ENCODE data around the gene REEP1.
"Not testable (repeated sequence)": the region's sequence is repeated elsewhere in the genome, so short reads cannot be mapped to it uniquely, and the experiment has no call there.

Gene REEP1

DNA sequence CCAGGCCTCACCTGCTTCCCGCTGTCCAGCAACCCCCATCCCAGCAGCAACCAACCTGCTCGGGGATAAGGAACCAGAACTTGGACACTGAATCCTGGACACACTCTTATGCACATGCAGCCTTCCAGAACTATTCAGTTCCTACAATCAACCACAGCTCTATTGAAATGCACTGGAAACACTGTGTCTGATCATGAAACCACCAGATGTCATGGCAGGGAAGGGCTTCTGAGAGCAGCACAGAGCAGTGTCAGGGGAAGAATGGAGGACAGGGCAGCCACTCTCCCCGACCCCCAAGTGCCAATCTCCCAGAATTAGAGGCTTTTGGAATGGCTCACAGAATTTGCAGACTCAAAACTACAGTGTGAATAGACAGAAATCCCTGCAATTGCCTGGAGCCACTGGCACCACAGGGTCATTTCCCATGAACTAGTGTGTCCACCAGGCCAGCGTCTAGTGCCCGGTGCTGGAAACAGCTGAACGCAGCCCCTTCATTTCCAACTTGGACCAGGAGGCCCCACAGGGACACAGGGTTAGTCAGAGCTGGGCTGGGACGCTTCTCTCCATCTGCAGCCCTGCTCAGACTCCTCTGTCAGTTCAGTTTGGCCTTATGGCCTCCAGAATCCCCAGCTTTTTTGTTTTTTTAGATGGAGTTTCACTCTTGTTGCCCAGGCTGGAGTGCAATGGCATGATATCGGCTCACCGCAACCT lies 112.6 kb downstream of the REEP1 start:
- no peak for DNase-seq (ENCODE audit: low read depth in 2 of 2)

DNA sequence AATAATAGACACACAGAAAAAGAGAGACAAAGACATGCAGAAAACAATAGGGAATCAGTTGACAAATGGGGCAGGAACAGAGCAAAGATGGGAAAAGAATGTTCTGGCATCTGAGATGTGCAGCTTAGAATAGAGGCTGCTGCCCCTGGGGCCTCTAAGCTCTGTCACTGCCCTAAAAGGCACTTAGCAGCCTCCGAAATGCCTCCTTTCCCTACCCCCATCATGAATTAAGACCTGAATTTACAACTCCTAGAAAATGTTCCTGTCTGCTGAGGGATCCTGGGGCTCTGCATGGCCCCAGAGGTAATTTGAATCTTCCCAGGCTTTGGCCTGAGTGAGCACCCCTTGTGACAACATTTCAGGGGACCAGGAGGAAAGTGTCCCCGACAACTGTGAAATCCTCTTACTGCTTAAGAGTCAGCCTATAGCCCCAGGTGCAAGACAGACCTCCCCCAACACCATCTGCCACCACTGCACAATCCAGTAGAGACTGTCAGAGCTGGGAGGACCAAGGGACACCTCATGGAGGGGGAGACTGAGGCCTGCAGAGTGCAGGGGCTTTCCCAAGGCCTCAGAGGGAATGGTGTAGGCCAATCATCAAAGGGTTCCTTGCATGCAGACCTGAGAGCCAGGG lies 113.4 kb downstream of the REEP1 start:
- no peak for DNase-seq (ENCODE audit: low read depth in 2 of 2)

DNA sequence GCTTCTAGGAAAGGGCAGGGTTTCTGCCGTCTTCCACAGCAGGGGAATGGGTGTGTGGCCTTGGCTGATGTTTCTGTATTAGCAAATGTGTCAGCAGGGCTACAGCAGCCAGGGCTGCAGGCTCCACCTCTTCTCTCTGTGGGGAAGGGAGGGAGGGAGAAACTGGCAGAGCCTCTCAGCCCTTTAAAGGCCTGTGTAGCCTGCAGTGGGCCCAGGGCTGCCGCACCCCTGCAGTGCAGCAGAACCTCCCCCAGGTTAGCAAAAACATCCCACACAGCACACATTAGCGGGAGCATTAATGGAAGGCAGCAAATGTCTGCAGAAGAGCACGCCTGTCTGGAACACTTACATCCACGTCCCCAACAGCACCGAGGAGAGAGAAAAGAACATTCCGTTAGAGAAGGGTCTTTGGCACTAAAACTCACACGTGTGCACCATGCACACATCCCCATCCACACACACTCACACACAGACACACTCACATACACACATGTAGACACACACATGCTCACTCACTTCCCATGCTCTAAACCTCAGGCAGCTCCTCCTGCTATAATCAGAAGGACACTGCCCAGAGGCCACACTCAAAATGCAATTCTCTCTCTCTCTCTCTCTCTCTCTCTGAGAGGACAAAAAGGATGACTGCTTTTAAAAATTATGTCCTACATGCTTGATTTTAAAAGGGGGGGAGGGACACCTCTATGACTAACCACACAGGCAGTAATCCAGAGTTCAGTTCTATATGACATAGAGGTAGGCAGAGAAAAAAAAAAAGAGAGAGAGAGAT lies 114.1 kb downstream of the REEP1 start:
- peak in 1 of 2 experiments; percentile 30 for DNase-seq (ENCODE audit: low read depth in 2 of 2)

DNA sequence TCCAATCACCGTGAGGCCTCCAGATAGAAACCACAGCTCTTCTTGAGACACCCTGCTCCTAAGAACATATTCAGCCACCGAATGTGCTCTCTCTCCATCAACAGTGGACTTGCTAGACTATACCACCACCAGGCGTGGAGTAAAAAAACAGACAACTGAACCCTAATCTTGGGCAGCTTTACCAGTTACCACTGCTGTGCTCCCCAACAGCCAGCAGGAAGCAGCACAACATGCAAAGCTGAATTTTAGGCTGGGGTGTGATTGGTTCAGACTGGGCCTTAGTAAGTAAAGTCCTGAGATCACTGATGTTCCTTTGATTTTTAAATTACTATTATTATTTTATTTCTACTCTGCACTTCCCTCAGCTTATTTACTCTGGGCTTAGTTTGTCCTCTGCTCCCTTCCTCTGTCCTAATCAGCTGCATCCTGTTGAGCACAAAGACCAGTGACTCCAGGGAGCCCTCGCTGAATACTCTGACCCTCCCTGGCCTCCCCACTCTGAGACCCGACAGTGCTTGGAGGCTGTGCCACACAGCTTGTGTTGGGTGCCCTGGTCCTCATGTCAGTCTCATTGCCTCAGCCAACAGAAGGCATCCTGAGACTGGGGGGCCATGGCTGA lies 116.3 kb downstream of the REEP1 start:
- peak in 1 of 2 experiments; percentile 19 for DNase-seq (ENCODE audit: low read depth in 2 of 2)

DNA sequence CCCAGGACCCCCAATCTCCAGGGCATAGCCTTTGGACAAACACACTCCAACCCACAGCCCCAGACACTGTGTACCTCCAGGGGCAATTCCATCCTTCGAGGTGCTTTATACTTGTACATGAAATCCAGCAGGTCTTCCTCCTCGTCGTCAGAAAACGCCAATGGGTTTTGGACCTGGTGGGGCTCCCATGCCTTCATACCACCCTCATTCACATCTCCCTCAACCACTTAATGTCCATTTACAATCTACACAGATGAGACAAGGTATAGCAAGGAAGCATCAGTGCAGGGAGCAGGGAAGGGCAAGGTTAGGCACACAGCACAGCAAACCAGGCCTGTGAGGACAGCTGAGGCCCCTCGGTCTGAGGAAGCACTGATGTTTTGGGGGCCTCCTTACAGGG lies 117.5 kb downstream of the REEP1 start:
- DNase-seq (ENCODE audit: low read depth in 2 of 2): no peak

DNA sequence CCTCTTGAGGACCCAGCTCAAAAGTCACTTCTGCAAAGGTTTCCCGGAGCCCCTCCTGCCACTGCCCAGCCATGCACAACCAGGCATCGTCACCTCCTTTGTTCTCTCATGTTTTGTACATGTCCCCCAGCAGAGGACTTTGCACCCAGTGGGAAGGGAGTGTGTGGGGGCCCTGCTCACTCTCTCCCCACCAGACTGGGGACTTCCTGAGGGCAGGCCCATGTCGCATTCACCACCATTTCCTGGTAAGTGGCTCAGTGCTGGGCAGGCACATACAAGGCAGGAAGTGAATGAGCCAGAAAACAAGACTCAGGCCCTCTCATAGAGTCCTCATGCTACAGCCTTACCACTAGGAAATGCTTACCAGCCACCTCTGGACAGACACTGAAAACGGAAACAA lies 119.3 kb downstream of the REEP1 start:
- no peak for DNase-seq (ENCODE audit: low read depth in 2 of 2)

DNA sequence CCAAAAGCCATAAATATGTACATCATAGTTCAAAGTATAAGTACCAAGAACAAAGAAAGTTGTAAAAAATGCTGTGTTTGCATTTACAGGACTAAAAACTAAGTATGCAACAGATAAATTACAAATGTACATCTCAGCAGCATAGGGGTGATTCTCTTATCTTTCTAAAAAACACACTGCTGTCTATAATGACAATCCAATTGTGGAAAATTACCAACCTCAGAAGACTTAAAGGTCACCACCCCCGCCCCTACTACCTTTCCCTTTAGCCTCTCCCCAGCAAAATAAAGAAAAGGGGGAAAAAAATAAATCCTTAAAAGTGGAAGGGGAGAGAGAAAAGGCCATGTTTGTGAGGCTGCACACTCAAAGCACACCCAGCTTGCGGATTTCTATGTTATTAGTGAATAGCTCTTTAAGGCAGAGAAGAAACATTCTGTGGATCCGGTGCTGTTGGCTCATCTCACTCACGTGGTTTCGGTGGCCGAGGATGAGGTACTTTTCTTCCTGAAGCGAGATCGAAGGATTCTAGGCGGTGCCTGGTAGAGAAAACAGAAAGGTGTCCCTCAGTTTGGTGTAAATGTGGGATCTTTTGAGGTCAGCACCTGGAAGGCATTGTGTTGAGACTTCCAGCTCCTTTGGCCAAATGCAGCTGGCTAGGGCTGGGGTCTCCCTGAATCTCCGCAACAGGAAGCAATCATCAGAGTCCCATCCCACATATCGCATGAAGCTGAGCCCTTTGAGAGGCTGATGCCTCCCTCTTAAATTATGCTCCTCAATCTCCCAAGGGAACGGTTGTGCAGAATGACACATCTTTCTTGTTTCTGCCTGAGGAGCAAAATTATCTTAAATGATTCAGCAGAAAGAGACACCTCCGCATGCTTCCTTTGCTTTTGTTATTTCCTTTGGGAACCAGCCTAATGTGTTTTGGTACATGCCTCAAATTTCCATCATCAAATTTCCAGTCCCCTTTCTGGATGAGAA lies 120.6 kb downstream of the REEP1 start:
- peak in 1 of 2 experiments; percentile 21 for DNase-seq (ENCODE audit: low read depth in 2 of 2)

DNA sequence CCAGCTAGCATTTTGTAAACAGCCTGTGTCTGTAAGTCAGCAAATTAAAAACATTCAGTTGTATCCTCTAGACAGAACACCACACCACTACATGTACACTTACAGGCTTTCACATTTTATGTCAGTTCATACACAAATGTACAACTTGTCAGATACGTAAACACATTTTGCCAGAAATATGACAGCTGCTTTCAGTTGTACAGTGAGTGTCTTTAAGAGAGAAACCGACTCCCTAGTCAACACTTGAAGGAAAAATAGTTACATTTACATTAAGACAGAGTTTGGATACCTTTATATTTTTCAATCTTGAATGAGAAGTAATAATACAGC lies 123.0 kb downstream of the REEP1 start:
- DNase-seq (ENCODE audit: low read depth in 2 of 2): no peak

DNA sequence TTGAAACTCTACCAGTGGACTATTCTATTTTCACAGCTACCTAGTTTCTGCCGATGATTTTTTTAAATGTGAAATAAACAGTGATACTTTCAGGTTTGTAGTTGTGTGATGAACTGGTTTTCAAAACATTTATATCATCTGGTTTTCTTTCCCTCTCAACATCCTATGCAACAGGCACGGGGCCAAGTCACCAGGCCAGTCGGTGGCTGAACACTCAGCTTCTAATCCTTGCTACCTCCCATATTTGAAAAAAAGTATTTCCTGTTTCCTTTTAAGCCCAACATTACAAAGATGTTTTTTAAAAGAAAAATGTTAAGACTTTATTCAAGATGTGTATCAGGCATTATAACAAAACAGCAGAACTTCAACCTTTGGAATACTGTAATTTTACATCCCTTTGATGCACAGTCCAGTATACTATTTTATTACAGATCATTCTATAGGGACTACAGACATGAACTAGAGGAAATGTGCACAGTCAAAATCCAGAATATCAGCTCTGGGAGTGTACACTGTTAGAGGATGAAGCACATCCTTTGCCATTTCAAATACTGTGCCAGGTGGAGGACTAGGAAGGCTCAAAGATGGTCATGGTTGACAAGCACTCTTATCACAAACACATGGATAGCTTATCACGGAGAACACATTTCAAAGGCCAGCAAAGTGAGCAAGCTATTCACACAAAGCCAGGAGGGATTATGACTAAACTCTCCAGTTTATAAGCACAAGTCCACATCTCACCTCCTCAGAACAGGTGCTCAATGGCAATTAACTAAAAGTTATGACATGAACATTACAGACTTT lies 123.5 kb downstream of the REEP1 start:
- no peak for DNase-seq (ENCODE audit: low read depth in 2 of 2)

DNA sequence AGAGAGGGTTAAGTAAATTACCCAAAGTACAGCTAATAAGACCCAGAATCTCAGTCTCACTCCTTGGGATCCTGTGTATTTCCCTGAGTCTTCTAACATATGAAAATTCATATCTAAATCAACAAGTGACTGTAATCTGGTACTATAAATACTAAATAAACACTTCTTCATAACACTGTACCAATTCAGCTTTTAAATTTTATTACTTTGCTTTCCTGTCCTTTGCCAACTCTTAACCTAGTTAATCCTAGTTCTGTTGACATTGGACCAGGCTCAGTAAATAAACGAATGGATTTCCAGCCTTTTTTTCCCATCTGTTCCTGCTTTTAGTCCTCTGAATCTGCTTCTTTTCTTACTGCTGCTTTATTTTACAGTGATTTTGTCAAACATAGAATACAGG lies 124.4 kb downstream of the REEP1 start:
- DNase-seq (ENCODE audit: low read depth in 2 of 2): no peak

DNA sequence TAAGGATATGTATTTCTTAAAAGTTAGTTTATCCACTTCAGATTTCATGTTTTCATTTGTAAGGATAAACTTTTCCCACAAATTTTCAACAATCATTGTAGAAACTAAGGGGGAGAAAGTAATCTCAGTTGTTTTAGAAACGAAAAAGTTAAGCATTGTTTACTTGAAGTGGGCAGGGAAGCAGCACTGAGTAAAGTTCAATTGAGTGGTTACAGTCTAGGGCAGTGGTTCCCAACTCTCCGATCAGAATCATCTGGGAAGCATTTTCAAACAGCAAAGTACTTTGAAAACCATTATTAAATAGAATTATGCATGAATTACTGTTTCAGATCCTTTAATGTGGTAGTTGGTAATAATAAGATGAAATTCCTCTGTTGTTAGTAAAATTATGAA lies 125.6 kb downstream of the REEP1 start:
- DNase-seq (ENCODE audit: low read depth in 2 of 2): no peak

DNA sequence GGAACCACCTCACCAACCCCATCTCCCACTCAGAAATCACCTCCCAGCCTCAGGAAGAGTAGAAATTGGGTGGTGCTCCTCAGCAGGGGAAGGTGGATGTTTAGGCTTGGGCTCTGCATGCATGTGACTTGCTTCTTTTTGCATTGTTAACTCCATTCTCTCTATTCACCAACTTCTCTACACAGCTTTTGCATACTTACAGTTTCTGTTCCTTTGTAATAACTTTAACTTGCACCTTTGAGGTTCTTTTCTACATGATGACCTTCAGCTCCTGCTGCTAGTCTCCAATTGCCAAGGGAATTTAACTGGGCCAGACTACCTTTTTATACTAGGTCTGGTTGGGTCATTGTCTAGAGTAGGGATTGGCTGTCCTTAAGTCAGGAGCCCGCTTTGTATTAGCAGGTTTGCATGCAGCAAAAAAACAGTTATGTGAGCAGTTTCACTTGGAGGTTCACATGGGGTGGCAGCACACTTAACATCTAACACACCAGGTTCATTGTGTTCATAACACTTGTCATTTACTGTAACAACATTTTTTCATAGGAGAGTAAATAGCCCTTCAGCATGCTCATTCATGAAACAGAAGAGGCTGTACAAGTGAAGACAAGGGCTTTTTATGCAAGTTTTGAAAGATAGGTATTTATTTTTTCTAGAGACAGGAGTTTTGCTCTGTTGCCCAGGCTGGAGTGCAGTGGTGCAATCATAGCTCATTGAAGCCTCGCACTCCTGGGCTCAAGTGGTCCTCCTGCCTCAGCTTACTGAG lies 126.2 kb downstream of the REEP1 start:
- DNase-seq (ENCODE audit: low read depth in 2 of 2): no peak

DNA sequence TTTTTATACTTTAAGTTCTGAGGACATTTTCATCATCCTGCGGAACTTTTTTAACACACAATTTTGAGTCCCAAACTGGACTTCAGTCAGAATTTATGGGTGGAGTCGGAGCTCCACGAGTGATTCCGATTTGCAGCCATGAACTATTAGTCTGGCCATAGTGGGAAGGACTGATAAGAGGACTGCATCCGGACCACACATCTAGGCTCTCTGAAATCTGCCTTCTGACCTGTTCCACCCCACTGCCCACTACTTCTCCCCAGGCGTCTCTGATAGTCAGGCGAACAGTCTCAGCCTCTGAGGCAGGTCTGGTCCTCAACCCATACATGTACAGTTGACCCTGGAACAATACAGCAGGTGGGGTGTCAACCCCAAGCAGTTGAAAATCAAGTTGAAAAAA lies 133.0 kb downstream of the REEP1 start:
- DNase-seq (ENCODE audit: low read depth in 2 of 2): no peak

DNA sequence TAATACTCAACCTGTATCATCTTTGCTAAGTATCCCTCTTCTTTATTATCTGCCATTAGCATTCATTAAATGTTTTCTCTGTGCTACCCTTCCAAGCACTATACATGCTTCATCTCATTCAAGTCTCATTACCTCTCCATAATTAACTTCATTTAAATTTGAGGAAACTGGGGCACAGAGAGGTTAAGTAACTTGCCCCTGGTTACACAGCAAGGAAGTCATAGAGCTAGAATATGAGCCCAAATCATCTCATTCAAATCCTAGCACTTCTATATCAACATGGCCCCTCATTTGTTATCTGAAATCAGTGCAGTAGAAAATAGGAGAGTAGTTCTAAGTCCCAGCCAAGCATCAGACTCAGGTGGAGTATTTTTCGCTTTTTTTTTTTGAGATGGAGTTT lies 133.8 kb downstream of the REEP1 start:
- DNase-seq (ENCODE audit: low read depth in 2 of 2): no peak

DNA sequence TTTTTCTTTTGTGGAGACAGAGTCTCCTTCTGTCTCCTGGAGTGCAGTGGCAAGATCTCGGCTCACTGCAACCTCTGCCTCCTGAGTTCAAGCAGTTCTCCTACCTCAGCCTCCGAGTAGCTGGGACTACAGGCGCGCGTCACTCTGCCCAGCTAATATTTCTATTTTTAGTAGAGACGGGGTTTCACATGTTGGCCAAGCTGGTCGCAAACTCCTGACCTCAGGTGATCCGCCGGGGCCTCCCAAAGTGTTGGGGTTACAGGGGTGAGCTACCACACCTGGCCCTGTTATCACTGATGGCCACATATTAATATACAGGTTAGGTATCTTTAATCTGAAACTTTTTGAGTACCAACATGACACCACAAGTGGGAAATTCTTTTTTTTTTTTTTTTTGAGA lies 134.7 kb downstream of the REEP1 start:
- no peak for DNase-seq (ENCODE audit: low read depth in 2 of 2)

DNA sequence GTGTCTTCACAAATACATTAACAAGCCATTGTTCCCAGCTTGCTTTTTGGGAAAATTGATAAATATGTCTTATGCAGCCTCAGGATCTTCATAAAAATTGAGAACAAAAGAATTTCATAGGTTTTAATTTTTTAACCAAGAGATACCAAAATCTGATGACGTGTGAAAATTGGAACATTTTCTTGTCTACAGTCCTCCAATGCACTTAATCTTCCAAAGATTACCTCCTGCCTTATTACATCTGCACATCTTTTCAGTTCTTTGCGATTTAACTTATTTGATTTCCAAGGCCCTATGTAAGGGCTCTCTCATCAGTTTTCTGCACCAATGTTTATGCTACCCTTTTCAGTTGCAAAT lies 135.1 kb downstream of the REEP1 start:
- DNase-seq (ENCODE audit: low read depth in 2 of 2): no peak

DNA sequence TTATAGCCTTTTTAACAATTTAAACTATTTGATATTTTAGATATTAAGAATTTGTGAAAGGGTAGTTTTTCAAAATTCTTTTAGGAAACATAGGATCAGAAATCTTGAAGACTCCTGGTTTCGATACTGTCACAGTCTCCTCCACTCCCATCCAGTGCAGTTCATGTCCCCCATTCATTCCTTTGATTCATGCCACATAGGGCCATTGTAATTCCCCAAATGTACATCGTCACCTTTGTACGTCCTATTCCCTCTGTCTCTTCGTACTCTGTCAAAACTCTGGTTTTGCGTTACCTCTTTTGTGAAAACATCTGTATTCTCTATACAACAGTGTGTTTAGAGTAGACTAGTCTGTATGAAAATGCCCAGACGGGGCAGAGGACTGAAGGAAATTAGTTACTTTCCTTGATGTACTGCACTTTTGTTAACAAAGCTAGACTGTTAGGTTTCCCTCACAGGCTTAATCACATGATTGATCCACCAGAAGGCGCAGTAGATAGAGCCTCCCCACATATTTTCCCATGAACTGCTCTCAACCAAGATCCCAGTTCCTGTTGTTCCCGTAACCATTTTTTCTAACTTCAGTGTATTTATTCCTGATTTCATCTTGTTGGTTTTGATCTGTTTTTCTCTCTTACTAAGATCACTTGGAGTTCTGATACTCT lies 135.6 kb downstream of the REEP1 start:
- DNase-seq (ENCODE audit: low read depth in 2 of 2): no peak

DNA sequence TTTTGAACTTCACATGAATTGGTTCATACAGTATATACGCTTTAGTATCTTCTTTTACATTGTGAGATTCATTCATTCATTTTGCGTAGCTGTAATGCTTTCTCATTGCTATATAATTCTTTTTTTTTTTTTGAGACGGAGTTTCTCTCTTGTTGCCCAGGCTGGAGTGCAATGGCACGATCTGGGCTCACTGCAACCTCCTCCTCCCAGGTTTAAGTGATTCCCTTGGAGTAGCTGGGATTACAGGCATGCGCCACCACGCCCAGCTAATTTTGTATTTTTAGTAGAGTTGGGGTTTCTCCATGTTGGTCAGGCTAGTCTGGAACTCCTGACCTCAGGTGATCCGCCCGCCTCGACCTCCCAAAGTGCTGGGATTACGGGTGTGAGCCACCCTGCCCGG lies 136.9 kb downstream of the REEP1 start:
- not testable (repeated sequence) for DNase-seq (ENCODE audit: low read depth in 2 of 2)

DNA sequence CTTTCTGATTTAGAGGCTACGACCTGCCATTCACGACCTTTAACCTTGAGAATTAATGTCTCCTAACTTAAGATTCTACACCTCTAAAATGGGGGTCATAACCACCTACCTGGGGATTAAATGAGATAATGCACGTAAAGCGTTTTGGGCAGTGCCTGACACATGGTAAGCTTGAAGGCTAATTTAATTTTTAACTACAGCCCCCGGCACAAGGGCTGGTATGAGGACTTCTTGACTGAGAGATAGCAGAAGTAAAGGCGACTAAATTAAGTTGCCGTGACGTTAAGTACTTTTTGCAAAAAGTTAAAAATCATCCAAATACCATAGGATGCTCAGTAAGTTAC lies 137.6 kb downstream of the REEP1 start:
- no peak for DNase-seq (ENCODE audit: low read depth in 2 of 2)
